ENCODE measurements around the gene ADAM22.
"Not testable (repeated sequence)": the region's sequence is repeated elsewhere in the genome, so short reads cannot be mapped to it uniquely, and the experiment has no call there.

Gene ADAM22

GRCh38 chr7:88111954-88112471 lies 178.0 kb downstream of the ADAM22 start:
- no peak for DNase-seq

- no peak for DNase-seq
Measured at GRCh38 chr7:88115258-88115796, 181.3 kb downstream of the ADAM22 start.

GRCh38 chr7:88115816-88116215 lies 181.8 kb downstream of the ADAM22 start:
- DNase-seq: no peak

GRCh38 chr7:88116235-88116795 lies 182.3 kb downstream of the ADAM22 start:
- DNase-seq: no peak

GRCh38 chr7:88117325-88117724 lies 183.3 kb downstream of the ADAM22 start:
- DNase-seq: no peak

- no peak for DNase-seq
Measured at GRCh38 chr7:88121335-88121734, 187.3 kb downstream of the ADAM22 start.

- no peak for DNase-seq
Measured at GRCh38 chr7:88127637-88128290, 193.7 kb downstream of the ADAM22 start.

- DNase-seq: no peak
Measured at GRCh38 chr7:88132725-88133124, 198.7 kb downstream of the ADAM22 start.

- no peak for DNase-seq
Measured at GRCh38 chr7:88140947-88141346, 206.9 kb downstream of the ADAM22 start.

- DNase-seq: no peak
Measured at GRCh38 chr7:88141479-88141878, 207.4 kb downstream of the ADAM22 start.

GRCh38 chr7:88141953-88142352 lies 207.9 kb downstream of the ADAM22 start:
- no peak for DNase-seq

- DNase-seq: no peak
Measured at GRCh38 chr7:88146616-88147015, 212.6 kb downstream of the ADAM22 start.

GRCh38 chr7:88147341-88147740 lies 213.3 kb downstream of the ADAM22 start:
- no peak for DNase-seq

- no peak for DNase-seq
Measured at GRCh38 chr7:88147949-88148348, 213.9 kb downstream of the ADAM22 start.

- no peak for DNase-seq
Measured at GRCh38 chr7:88150033-88150432, 216.0 kb downstream of the ADAM22 start.

GRCh38 chr7:88151119-88151790 lies 217.2 kb downstream of the ADAM22 start:
- DNase-seq: no peak

GRCh38 chr7:88153378-88153777 lies 219.3 kb downstream of the ADAM22 start:
- no peak for DNase-seq

GRCh38 chr7:88155756-88156155 lies 221.7 kb downstream of the ADAM22 start:
- DNase-seq: no peak

- DNase-seq: no peak
Measured at GRCh38 chr7:88156356-88156755, 222.3 kb downstream of the ADAM22 start.

- not testable (repeated sequence) for DNase-seq
Measured at GRCh38 chr7:88159741-88160140, 225.7 kb downstream of the ADAM22 start.

- DNase-seq: no peak
Measured at GRCh38 chr7:88165697-88166096, 231.6 kb downstream of the ADAM22 start.

- DNase-seq: no peak
Measured at GRCh38 chr7:88167223-88167622, 233.2 kb downstream of the ADAM22 start.

GRCh38 chr7:88167721-88168120 lies 233.7 kb downstream of the ADAM22 start:
- DNase-seq: no peak
